Colon (tissue), 2 donors: ENCODE data around the gene SLC12A4.
"Not testable (repeated sequence)": the region's sequence is repeated elsewhere in the genome, so short reads cannot be mapped to it uniquely, and the experiment has no call there.

Experiments
- FAIRE-seq: peaks from 2 replicates; lab custom pipeline; 2012; peaks lifted over from hg19 to GRCh38; lab: Jason Lieb, UNC
- donor health status: control.
- donor health status: control.

The SLC12A4 gene

GRCh38 chr16:67987460-67988160 lies 19.2 kb upstream of the SLC12A4 start:
- FAIRE-seq = no peak

GRCh38 chr16:67986949-67987348 lies 18.5 kb upstream of the SLC12A4 start:
- FAIRE-seq = no peak

GRCh38 chr16:67982011-67982696 lies 13.7 kb upstream of the SLC12A4 start:
- no peak for FAIRE-seq

- no peak for FAIRE-seq
Observed at GRCh38 chr16:67979955-67980678, 11.7 kb upstream of the SLC12A4 start, which contains the start of gene DPEP3. Gene DPEP3 (minus strand): TSS chr16:67980499. CDS start chr16:67980380, 119 bp downstream.

- FAIRE-seq = no peak
Observed at GRCh38 chr16:67977469-67978227, 9.2 kb upstream of the SLC12A4 start.

- FAIRE-seq = no peak
Observed at GRCh38 chr16:67977005-67977404, 8.6 kb upstream of the SLC12A4 start.

- no peak for FAIRE-seq
Observed at GRCh38 chr16:67976205-67976604, 7.8 kb upstream of the SLC12A4 start.

- FAIRE-seq = no peak
Observed at GRCh38 chr16:67975321-67976105, 7.1 kb upstream of the SLC12A4 start.

- FAIRE-seq = not testable (repeated sequence)
Observed at GRCh38 chr16:67972285-67972684, 3.8 kb upstream of the SLC12A4 start.

- no peak for FAIRE-seq
Observed at GRCh38 chr16:67971111-67971510, 2.7 kb upstream of the SLC12A4 start.

- FAIRE-seq = no peak
Observed at GRCh38 chr16:67969254-67970039, 1.0 kb upstream of the SLC12A4 start.

- FAIRE-seq = no peak
Observed at GRCh38 chr16:67967958-67968399, 458 bp downstream of the SLC12A4 start.

- FAIRE-seq = no peak
Observed at GRCh38 chr16:67967183-67967957, 1.1 kb downstream of the SLC12A4 start.

- FAIRE-seq = no peak
Observed at GRCh38 chr16:67966549-67967182, 1.8 kb downstream of the SLC12A4 start.

- no peak for FAIRE-seq
Observed at GRCh38 chr16:67965668-67966548, 2.5 kb downstream of the SLC12A4 start.

- FAIRE-seq = no peak
Observed at GRCh38 chr16:67964477-67965131, 3.8 kb downstream of the SLC12A4 start.

- FAIRE-seq = no peak
Observed at GRCh38 chr16:67963662-67964321, 4.6 kb downstream of the SLC12A4 start.
